ENCODE data around the gene PYGO2. TPM values are rescaled to one million over a fixed set of nuclear protein-coding genes. Genes with fewer than 3 reads are reported as not detected.
"Not testable (repeated sequence)": the region's sequence is repeated elsewhere in the genome, so short reads cannot be mapped to it uniquely, and the experiment has no call there.

The PYGO2 gene
- total RNA-seq, 1 donor from 2014 or later: 48.7 TPM

DNA sequence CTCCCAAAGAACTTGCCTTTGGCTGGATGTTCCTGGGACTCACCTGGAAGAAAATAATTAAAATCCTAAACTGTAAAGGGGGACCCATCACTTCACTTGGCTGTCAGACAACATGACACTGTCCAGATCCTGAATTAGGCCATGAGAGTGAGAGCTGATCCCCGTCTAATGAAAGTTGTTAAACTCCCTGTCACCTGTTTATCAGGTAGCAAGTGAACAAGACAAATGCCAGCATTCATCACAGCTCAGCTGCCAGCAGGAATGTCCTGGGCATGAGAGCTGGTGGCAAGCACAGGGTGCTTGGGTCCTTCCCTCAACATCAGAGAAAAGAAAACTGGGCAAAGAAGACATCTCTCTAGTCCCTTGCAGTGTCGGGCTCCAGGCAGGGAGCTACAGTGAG lies 48.8 kb downstream of the PYGO2 start:
- H3K27me3 ChIP-seq: no peaks in the 10 kb centered on the region
- no peaks in the 10 kb centered on the region for H3K9me3 ChIP-seq
- intact Hi-C loops (cut with DNase I): no loop called here
- no peaks in the 10 kb centered on the region for H3K36me3 ChIP-seq
- no peaks in the 10 kb centered on the region for H3K4me1 ChIP-seq
- DNase-seq (ENCODE audit: low spot score in 2 of 2): no peak
- H3K4me3 ChIP-seq: no peak overlapping the region
- H3K27ac ChIP-seq: no peak overlapping the region
- TF ChIP-seq, protein P1, sequence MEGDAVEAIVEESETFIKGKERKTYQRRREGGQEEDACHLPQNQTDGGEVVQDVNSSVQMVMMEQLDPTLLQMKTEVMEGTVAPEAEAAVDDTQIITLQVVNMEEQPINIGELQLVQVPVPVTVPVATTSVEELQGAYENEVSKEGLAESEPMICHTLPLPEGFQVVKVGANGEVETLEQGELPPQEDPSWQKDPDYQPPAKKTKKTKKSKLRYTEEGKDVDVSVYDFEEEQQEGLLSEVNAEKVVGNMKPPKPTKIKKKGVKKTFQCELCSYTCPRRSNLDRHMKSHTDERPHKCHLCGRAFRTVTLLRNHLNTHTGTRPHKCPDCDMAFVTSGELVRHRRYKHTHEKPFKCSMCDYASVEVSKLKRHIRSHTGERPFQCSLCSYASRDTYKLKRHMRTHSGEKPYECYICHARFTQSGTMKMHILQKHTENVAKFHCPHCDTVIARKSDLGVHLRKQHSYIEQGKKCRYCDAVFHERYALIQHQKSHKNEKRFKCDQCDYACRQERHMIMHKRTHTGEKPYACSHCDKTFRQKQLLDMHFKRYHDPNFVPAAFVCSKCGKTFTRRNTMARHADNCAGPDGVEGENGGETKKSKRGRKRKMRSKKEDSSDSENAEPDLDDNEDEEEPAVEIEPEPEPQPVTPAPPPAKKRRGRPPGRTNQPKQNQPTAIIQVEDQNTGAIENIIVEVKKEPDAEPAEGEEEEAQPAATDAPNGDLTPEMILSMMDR (IDR thresholded peaks at IDR 0.05): no peak

DNA sequence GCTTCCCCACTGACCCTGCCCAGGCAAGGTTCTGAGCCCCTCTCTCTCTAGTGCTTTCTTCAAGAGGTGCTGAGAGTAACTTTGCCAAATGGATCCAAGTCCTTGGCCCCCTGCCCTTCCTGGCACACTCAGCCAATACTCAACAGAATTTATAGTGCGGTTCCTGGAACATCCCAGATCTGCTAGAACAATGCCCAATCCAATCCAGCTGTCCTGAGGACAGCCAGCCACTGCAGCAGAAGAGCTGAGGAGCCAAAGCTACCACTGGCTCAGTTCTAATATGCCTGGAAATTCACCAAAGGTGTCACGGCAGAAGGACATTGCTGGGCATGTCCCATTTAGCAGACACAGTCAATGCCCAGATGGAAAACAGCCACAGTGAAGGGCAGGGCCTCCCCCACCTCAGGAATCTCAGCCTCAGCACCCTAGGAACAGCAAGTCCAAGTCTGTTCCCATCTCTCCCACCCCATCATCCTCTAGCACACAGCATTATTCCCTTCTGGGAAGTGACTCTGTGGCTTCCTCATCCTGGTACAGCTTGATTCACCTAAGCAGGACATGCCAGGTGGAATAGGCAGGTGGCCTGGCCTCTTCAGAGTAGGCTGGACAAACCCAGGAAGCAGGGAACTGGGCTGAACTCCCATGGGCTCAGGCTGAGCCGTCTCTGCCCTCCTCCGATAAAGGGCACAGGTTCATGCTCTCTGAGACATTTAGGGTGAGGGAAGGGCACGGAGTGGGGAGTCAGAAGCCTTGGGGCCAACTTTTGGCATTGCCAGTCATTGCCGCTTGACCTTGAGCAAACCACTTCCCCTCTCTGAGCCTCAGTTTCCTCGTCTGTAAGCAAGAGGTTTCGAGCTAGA lies 49.7 kb downstream of the PYGO2 start:
- H3K27me3 ChIP-seq: no peaks in the 10 kb centered on the region
- TF ChIP-seq, protein P1 (IDR thresholded peaks at IDR 0.05): no peak
- no peaks in the 10 kb centered on the region for H3K4me1 ChIP-seq
- intact Hi-C loops (cut with DNase I): no loop called here
- DNase-seq (ENCODE audit: low spot score in 2 of 2): no peak
- no peaks in the 10 kb centered on the region for H3K36me3 ChIP-seq
- no peaks in the 10 kb centered on the region for H3K9me3 ChIP-seq
- H3K4me3 ChIP-seq: no peak overlapping the region
- no peak overlapping the region for H3K27ac ChIP-seq

DNA sequence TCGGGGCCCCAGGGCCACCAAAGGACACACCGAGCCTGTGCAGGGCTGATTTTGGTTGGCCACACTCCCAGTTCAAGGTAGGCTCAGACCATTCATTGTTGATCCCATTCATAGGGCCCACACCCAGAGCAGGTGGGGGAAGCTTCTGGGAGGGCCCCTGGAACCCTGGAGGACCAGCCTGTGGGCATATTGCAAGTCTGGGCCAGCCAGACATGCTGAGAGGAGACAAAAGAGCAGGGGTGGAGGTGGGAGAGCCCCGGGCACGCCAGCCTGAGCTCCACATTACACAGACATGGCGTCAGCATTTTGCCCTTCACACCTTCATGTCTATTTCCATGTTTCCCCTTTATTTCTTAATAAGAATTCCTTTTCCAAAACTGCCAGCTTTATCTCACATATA lies 50.7 kb downstream of the PYGO2 start:
- H3K27ac ChIP-seq: no peak overlapping the region
- H3K4me3 ChIP-seq: no peak overlapping the region
- H3K36me3 ChIP-seq: no peaks in the 10 kb centered on the region
- H3K9me3 ChIP-seq: no peaks in the 10 kb centered on the region
- no peaks in the 10 kb centered on the region for H3K27me3 ChIP-seq
- H3K4me1 ChIP-seq: no peaks in the 10 kb centered on the region
- no peak for DNase-seq (ENCODE audit: low spot score in 2 of 2)
- intact Hi-C loops (cut with DNase I): no loop called here
- TF ChIP-seq, protein P1 (IDR thresholded peaks at IDR 0.05): no peak

DNA sequence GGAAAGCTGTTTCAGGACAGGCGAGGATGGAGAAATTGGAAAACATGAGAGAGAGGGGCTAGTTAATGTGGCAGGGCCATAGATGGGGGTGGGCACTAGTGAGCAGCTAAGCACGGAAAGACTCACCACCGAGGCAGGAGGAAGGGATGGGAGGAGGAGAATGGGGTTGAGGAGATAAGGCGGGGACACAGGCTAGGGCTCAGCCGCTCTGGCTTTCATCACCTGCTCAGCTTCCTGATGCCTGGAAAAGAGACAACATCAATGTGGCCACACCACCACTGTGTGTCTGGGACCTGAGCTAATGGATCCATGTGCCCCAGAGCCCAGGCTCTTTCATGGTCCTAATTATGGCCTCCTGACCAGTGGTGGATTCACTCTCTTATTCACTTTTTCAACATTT lies 52.6 kb downstream of the PYGO2 start:
- no peaks in the 10 kb centered on the region for H3K9me3 ChIP-seq
- H3K4me1 ChIP-seq: no peaks in the 10 kb centered on the region
- H3K27me3 ChIP-seq: no peaks in the 10 kb centered on the region
- TF ChIP-seq, protein P1 (IDR thresholded peaks at IDR 0.05): no peak
- intact Hi-C loops (cut with DNase I): no loop called here
- H3K4me3 ChIP-seq: no peak overlapping the region
- DNase-seq (ENCODE audit: low spot score in 2 of 2): no peak
- no peaks in the 10 kb centered on the region for H3K36me3 ChIP-seq
- no peak overlapping the region for H3K27ac ChIP-seq

DNA sequence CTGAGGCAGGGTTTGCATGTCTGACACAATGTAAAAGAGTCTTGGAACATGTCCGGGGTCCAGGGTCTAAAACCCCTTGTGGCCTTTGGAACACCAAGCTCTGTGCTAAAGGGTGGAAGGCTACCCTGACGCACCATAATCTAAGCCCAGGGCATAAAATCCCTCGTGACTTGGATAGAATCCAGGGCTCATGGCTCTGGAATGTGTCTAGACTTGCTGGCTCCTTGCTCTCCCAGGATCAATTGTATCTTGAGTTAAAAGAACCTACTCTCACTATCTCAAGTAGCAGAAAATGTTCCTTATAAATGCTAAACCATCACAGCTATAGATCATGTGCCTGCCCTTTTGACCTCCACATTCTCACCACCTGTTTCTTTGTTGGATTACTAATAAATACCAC lies 53.5 kb downstream of the PYGO2 start:
- H3K4me1 ChIP-seq; H3K9me3 ChIP-seq; H3K27me3 ChIP-seq; intact Hi-C loops (cut with DNase I); H3K4me3 ChIP-seq; H3K27ac ChIP-seq; DNase-seq (ENCODE audit: low spot score in 2 of 2); H3K36me3 ChIP-seq: not testable (repeated sequence)

Other genes with a start within 250 kb of the PYGO2 start
- 24.6 TPM for gene KCNN3, start 91.5 kb downstream of the PYGO2 start, total RNA-seq
- gene PMVK, start 25.1 kb downstream of the PYGO2 start, total RNA-seq: 9.6 TPM
- gene PBXIP1, start 5.7 kb downstream of the PYGO2 start, total RNA-seq: 70.0 TPM
- gene SHC1, start 9.0 kb upstream of the PYGO2 start, total RNA-seq: 211 TPM
- 40.4 TPM for gene CKS1B, start 12.9 kb upstream of the PYGO2 start, total RNA-seq
- 31.2 TPM for gene FLAD1, start 21.6 kb upstream of the PYGO2 start, total RNA-seq
- gene LENEP, start 31.8 kb upstream of the PYGO2 start, total RNA-seq: not detected
- gene ZBTB7B, start 41.0 kb upstream of the PYGO2 start, total RNA-seq: 83.1 TPM
- gene DCST2, start 72.0 kb upstream of the PYGO2 start, total RNA-seq: 0.64 TPM
- not detected for gene DCST1, start 72.0 kb upstream of the PYGO2 start, total RNA-seq
- 610 TPM for gene ADAM15, start 89.5 kb upstream of the PYGO2 start, total RNA-seq
- 11.2 TPM for gene EFNA4, start 102.0 kb upstream of the PYGO2 start, total RNA-seq
- gene EFNA3, start 117.1 kb upstream of the PYGO2 start, total RNA-seq: 1.5 TPM
- 66.7 TPM for gene EFNA1, start 166.1 kb upstream of the PYGO2 start, total RNA-seq
- gene SLC50A1, start 174.1 kb upstream of the PYGO2 start, total RNA-seq: 9.4 TPM
- gene DPM3, start 178.7 kb upstream of the PYGO2 start, total RNA-seq: 78.2 TPM
- gene KRTCAP2, start 211.5 kb upstream of the PYGO2 start, total RNA-seq: 146 TPM
- not detected for gene TRIM46, start 212.1 kb upstream of the PYGO2 start, total RNA-seq
- gene THBS3, start 246.1 kb upstream of the PYGO2 start, total RNA-seq: 40.3 TPM
- 23.9 TPM for gene MTX1, start 246.9 kb upstream of the PYGO2 start, total RNA-seq

All from ascending aorta (tissue), 2 donors.